ENCODE measurements around the gene ANO10. TPM values are rescaled to one million over a fixed set of nuclear protein-coding genes. Genes with fewer than 3 reads are reported as not detected.
"Not testable (repeated sequence)": the region's sequence is repeated elsewhere in the genome, so short reads cannot be mapped to it uniquely, and the experiment has no call there.

Gene ANO10
- 29.0 and 41.5 TPM in 2 replicates for total RNA-seq

- DNase-seq (ENCODE audit: low read depth in 2 of 2) = peak; percentile 99
Measured at GRCh38 chr3:43621656-43622432, at the start of gene ANO10. Gene ANO10, minus strand, starts transcription at chr3:43622011. Its CDS starts 16,159 bp downstream, at chr3:43605852.

GRCh38 chr3:43670635-43671522 lies 49.1 kb upstream of the ANO10 start:
- DNase-seq (ENCODE audit: low read depth in 2 of 2) = no peak

- DNase-seq (ENCODE audit: low read depth in 2 of 2) = not testable (repeated sequence)
Measured at GRCh38 chr3:43665011-43665410, 43.2 kb upstream of the ANO10 start.

GRCh38 chr3:43661376-43661775 lies 39.6 kb upstream of the ANO10 start:
- DNase-seq (ENCODE audit: low read depth in 2 of 2) = not testable (repeated sequence)

GRCh38 chr3:43659250-43659880 lies 37.6 kb upstream of the ANO10 start:
- no peak for DNase-seq (ENCODE audit: low read depth in 2 of 2)

GRCh38 chr3:43656390-43656789 lies 34.6 kb upstream of the ANO10 start:
- not testable (repeated sequence) for DNase-seq (ENCODE audit: low read depth in 2 of 2)

- DNase-seq (ENCODE audit: low read depth in 2 of 2) = no peak
Measured at GRCh38 chr3:43650345-43650744, 28.5 kb upstream of the ANO10 start.

- DNase-seq (ENCODE audit: low read depth in 2 of 2) = peak in 1 of 2 donors; percentile 11
Measured at GRCh38 chr3:43649365-43649968, 27.7 kb upstream of the ANO10 start.

- DNase-seq (ENCODE audit: low read depth in 2 of 2) = no peak
Measured at GRCh38 chr3:43648957-43649356, 27.1 kb upstream of the ANO10 start.

GRCh38 chr3:43647331-43648166 lies 25.7 kb upstream of the ANO10 start:
- DNase-seq (ENCODE audit: low read depth in 2 of 2) = no peak

GRCh38 chr3:43644443-43644842 lies 22.6 kb upstream of the ANO10 start:
- no peak for DNase-seq (ENCODE audit: low read depth in 2 of 2)

- DNase-seq (ENCODE audit: low read depth in 2 of 2) = no peak
Measured at GRCh38 chr3:43641306-43642114, 19.7 kb upstream of the ANO10 start.

- no peak for DNase-seq (ENCODE audit: low read depth in 2 of 2)
Measured at GRCh38 chr3:43640681-43641080, 18.9 kb upstream of the ANO10 start.

- peak; percentile 5 to 27 for DNase-seq (ENCODE audit: low read depth in 2 of 2)
Measured at GRCh38 chr3:43638594-43639447, 17.0 kb upstream of the ANO10 start.

- DNase-seq (ENCODE audit: low read depth in 2 of 2) = no peak
Measured at GRCh38 chr3:43637702-43638101, 15.9 kb upstream of the ANO10 start.

- DNase-seq (ENCODE audit: low read depth in 2 of 2) = no peak
Measured at GRCh38 chr3:43632986-43633385, 11.2 kb upstream of the ANO10 start.

- peak; percentile 11 to 97 for DNase-seq (ENCODE audit: low read depth in 2 of 2)
Measured at GRCh38 chr3:43632269-43632733, 10.5 kb upstream of the ANO10 start.

GRCh38 chr3:43629741-43630140 lies 7.9 kb upstream of the ANO10 start:
- no peak for DNase-seq (ENCODE audit: low read depth in 2 of 2)

GRCh38 chr3:43629257-43629656 lies 7.4 kb upstream of the ANO10 start:
- DNase-seq (ENCODE audit: low read depth in 2 of 2) = peak in 1 of 2 donors; percentile 42

Measured in lung microvascular endothelial cell (primary cell).